HL-60 (cell line): ENCODE measurements around the gene ABCG8.

Experiments used
- POLR2AphosphoS5 ChIP-seq: IDR thresholded peaks from 2 replicates; pipeline ENCODE4 v1.6.1; 2012; ENCODE audit warnings: low read depth
- TF ChIP-seq, protein P1 (sequence below): IDR thresholded peaks from 2 replicates; pipeline ENCODE4 v1.6.1; 2012; ENCODE audit warnings: low read depth; ENCODE audit not compliant: insufficient replicate concordance
- TF ChIP-seq, protein P2 (sequence below): IDR thresholded peaks from one replicate; pipeline ENCODE4 v1.5.1; 2011; ENCODE audit warnings: low read length, control low read depth, inconsistent platforms; ENCODE audit not compliant: insufficient read depth

DNA sequence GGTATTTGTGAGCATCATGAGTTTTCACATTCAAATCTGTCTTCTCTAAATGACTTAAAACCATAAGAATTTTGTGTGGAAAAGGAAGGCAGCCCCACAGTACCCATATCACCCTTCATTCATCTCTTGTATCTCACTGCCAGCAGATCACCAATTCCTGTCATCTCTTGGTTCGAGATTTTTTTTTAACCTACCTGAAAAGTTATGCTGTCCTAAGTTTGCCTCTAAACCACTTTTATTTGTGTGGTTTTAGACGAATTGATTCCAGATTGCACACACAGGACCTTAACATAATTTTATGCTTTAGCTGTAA, 32.1 kb upstream of the ABCG8 start:
- TF ChIP-seq POLR2AphosphoS5, result no peak
- TF ChIP-seq, protein P1, sequence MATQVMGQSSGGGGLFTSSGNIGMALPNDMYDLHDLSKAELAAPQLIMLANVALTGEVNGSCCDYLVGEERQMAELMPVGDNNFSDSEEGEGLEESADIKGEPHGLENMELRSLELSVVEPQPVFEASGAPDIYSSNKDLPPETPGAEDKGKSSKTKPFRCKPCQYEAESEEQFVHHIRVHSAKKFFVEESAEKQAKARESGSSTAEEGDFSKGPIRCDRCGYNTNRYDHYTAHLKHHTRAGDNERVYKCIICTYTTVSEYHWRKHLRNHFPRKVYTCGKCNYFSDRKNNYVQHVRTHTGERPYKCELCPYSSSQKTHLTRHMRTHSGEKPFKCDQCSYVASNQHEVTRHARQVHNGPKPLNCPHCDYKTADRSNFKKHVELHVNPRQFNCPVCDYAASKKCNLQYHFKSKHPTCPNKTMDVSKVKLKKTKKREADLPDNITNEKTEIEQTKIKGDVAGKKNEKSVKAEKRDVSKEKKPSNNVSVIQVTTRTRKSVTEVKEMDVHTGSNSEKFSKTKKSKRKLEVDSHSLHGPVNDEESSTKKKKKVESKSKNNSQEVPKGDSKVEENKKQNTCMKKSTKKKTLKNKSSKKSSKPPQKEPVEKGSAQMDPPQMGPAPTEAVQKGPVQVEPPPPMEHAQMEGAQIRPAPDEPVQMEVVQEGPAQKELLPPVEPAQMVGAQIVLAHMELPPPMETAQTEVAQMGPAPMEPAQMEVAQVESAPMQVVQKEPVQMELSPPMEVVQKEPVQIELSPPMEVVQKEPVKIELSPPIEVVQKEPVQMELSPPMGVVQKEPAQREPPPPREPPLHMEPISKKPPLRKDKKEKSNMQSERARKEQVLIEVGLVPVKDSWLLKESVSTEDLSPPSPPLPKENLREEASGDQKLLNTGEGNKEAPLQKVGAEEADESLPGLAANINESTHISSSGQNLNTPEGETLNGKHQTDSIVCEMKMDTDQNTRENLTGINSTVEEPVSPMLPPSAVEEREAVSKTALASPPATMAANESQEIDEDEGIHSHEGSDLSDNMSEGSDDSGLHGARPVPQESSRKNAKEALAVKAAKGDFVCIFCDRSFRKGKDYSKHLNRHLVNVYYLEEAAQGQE, result no peak
- TF ChIP-seq, protein P2, sequence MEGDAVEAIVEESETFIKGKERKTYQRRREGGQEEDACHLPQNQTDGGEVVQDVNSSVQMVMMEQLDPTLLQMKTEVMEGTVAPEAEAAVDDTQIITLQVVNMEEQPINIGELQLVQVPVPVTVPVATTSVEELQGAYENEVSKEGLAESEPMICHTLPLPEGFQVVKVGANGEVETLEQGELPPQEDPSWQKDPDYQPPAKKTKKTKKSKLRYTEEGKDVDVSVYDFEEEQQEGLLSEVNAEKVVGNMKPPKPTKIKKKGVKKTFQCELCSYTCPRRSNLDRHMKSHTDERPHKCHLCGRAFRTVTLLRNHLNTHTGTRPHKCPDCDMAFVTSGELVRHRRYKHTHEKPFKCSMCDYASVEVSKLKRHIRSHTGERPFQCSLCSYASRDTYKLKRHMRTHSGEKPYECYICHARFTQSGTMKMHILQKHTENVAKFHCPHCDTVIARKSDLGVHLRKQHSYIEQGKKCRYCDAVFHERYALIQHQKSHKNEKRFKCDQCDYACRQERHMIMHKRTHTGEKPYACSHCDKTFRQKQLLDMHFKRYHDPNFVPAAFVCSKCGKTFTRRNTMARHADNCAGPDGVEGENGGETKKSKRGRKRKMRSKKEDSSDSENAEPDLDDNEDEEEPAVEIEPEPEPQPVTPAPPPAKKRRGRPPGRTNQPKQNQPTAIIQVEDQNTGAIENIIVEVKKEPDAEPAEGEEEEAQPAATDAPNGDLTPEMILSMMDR, result no peak
